Stimulated activated CD8-positive, alpha-beta memory T cell treated with anti-CD3 and anti-CD28 coated beads, Interleukin-4, amount 100 ng/mL, for 24 hours (primary cell): ENCODE measurements around the gene BPIFB1.

Experiments used
- DNase-seq: peaks from one replicate; pipeline ENCODE4 v3.0.0-alpha.2; 2020; ENCODE audit warnings: low read depth

BPIFB1 gene

GRCh38 chr20:33325350-33325749, 42.3 kb downstream of the BPIFB1 start:
- no peak for DNase-seq

- no peak for DNase-seq
These were observed 45.4 kb downstream of the BPIFB1 start for GRCh38 chr20:33328157-33329137.

GRCh38 chr20:33332905-33333456, 50.0 kb downstream of the BPIFB1 start:
- DNase-seq: no peak

GRCh38 chr20:33333616-33334015, 50.6 kb downstream of the BPIFB1 start:
- no peak for DNase-seq

- no peak for DNase-seq
These were observed 51.1 kb downstream of the BPIFB1 start for GRCh38 chr20:33334111-33334510.

- DNase-seq: no peak
These were observed 53.4 kb downstream of the BPIFB1 start for GRCh38 chr20:33336375-33336774.

GRCh38 chr20:33337119-33337518, 54.1 kb downstream of the BPIFB1 start:
- DNase-seq: no peak

GRCh38 chr20:33337531-33338165, 54.6 kb downstream of the BPIFB1 start:
- DNase-seq: no peak

GRCh38 chr20:33338467-33339258, 55.6 kb downstream of the BPIFB1 start:
- no peak for DNase-seq

- no peak for DNase-seq
These were observed 56.6 kb downstream of the BPIFB1 start for GRCh38 chr20:33339515-33340058.

GRCh38 chr20:33343521-33343920, 60.5 kb downstream of the BPIFB1 start:
- no peak for DNase-seq

GRCh38 chr20:33345342-33345741, 62.3 kb downstream of the BPIFB1 start:
- DNase-seq: no peak

GRCh38 chr20:33348136-33348937, 65.3 kb downstream of the BPIFB1 start:
- DNase-seq: no peak

GRCh38 chr20:33349493-33349892, 66.5 kb downstream of the BPIFB1 start:
- no peak for DNase-seq

GRCh38 chr20:33351696-33352095, 68.7 kb downstream of the BPIFB1 start:
- DNase-seq: no peak

- DNase-seq: no peak
These were observed 69.4 kb downstream of the BPIFB1 start for GRCh38 chr20:33352258-33353012.

GRCh38 chr20:33353013-33353402, 70.0 kb downstream of the BPIFB1 start:
- no peak for DNase-seq
